Uterus (tissue), 2 donors: Measurements from ENCODE around the gene CA6.

ENCODE experiments used
- POLR2A ChIP-seq, 2 donors: fragments of 450-650 bp; IDR thresholded peaks; one replicate each; pipeline ENCODE4 v1.6.1; 2016; ENCODE audit warnings: antibody characterized with exemption in 2 of 2, mild to moderate bottlenecking in 1 of 2, moderate library complexity in 1 of 2
- TF ChIP-seq, protein P1 (sequence below), 4 experiments: fragments of 200-600 bp in 2 of 4; fragments of 450-650 bp in 2 of 4; sonication (generic) in 2 of 4; IDR thresholded peaks; one replicate each; pipeline ENCODE4 v1.5.1; 2016 to 2019; ENCODE audit warnings: antibody characterized with exemption in 4 of 4, mild to moderate bottlenecking in 2 of 4, moderate library complexity in 1 of 4

DNA sequence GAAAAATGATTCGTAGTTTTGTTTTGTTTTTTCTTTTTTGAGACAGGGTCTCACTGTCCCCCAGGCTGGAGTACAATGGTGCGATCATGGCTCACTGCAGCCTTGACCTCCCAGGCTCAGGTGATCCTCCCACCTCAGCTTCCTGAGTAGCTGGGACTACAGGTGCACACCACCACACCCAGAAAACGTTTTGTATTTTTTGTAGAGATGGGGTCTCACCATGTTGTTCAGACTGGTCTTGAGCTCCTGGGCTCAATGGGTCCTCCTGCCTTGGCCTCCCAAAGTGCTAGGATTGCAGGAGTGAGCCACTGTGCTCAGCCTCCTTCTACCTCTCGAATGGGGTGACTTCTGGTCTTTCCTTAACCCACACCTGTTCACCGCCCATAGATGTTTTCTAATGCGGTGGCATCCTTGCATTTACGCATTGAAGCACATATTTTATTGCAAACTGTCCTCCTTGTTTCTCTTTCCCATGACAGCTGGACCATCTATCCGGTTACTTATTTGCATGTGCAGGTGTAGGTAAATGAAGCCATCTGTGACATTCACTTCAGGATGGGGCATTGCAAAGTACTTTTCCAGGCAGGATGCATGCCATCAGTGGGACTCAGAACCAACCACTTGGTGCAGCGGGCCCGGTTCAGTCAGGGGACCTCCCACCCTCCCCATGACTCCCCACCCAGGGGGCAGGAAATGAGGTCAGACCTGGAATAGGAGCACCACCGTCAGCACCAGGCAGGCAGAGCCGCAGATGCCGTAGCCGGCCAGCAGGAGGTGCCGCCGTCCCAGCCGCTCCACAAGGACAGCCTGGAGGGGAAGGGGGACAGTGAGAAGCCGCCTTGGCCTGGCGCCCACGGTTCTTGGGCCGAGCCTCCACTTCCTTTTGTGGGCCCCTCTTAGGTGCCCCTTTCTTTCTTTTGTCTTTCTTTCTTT, 64.0 kb downstream of the CA6 start:
- TF ChIP-seq, protein P1, sequence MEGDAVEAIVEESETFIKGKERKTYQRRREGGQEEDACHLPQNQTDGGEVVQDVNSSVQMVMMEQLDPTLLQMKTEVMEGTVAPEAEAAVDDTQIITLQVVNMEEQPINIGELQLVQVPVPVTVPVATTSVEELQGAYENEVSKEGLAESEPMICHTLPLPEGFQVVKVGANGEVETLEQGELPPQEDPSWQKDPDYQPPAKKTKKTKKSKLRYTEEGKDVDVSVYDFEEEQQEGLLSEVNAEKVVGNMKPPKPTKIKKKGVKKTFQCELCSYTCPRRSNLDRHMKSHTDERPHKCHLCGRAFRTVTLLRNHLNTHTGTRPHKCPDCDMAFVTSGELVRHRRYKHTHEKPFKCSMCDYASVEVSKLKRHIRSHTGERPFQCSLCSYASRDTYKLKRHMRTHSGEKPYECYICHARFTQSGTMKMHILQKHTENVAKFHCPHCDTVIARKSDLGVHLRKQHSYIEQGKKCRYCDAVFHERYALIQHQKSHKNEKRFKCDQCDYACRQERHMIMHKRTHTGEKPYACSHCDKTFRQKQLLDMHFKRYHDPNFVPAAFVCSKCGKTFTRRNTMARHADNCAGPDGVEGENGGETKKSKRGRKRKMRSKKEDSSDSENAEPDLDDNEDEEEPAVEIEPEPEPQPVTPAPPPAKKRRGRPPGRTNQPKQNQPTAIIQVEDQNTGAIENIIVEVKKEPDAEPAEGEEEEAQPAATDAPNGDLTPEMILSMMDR (IDR thresholded peaks at IDR 0.05), result peak; percentile 8 to 31 (median 28)
- TF ChIP-seq POLR2A (IDR thresholded peaks at IDR 0.05), result no peak
